SK-N-SH (cell line): ENCODE measurements around the gene TMEM178A.

Source experiments
- CHD2 ChIP-seq: fragments of 150-350 bp; IDR thresholded peaks from 2 replicates; pipeline ENCODE4 v1.6.1; 2018; ENCODE audit warnings: low read length; ENCODE audit not compliant: partially characterized antibody
- CTCF ChIP-seq: fragments of 200-600 bp; sonication (generic); IDR thresholded peaks from 2 replicates; pipeline ENCODE4 v1.6.1; 2017; ENCODE audit warnings: antibody characterized with exemption, mild to moderate bottlenecking, moderate library complexity
- ELF1 ChIP-seq: IDR thresholded peaks from 2 replicates; pipeline ENCODE4 v1.4.0; 2012
- JUND ChIP-seq: IDR thresholded peaks from 2 replicates; pipeline ENCODE4 v1.4.0; 2012
- NFIC ChIP-seq: IDR thresholded peaks from 2 replicates; pipeline ENCODE4 v1.4.0; 2012; ENCODE audit warnings: borderline replicate concordance
- PBX3 ChIP-seq: IDR thresholded peaks from 2 replicates; pipeline ENCODE4; 2012
- POLR2AphosphoS5 ChIP-seq: IDR thresholded peaks from 2 replicates; pipeline ENCODE4 v1.6.1; 2012; ENCODE audit warnings: low read depth, low read length
- REST ChIP-seq: IDR thresholded peaks from 2 replicates; pipeline ENCODE4 v1.6.1; 2012; ENCODE audit warnings: mild to moderate bottlenecking, low read depth, low read length, moderate library complexity
- YY1 ChIP-seq: IDR thresholded peaks from 2 replicates; pipeline ENCODE4 v1.4.0; 2012; ENCODE audit warnings: low read depth, mild to moderate bottlenecking

GRCh38 chr2:39712953-39713352 is 47.2 kb downstream of the TMEM178A start:
- TF ChIP-seq PBX3 (no peak), POLR2AphosphoS5 (no peak), REST (no peak), YY1 (no peak), CHD2 (no peak), CTCF (no peak), ELF1 (no peak), NFIC (no peak), JUND (no peak)
